HuH-7 (cell line): Measurements from ENCODE around the gene SEC14L1.
"Not testable (repeated sequence)": the region's sequence is repeated elsewhere in the genome, so short reads cannot be mapped to it uniquely, and the experiment has no call there.

ENCODE experiments used
- DNase-seq: peaks from one replicate; pipeline ENCODE4 v3.0.0; 2011; ENCODE audit warnings: low spot score

Gene SEC14L1

GRCh38 chr17:77140878-77141767 lies at the start of gene SEC14L1:
SEC14L1 (plus strand) TSS chr17:77140969; CDS start chr17:77143597, 2,628 bp downstream.
- peak; percentile 40 for DNase-seq

GRCh38 chr17:77092025-77092424 lies 48.7 kb upstream of the SEC14L1 start:
- DNase-seq: no peak

DNA sequence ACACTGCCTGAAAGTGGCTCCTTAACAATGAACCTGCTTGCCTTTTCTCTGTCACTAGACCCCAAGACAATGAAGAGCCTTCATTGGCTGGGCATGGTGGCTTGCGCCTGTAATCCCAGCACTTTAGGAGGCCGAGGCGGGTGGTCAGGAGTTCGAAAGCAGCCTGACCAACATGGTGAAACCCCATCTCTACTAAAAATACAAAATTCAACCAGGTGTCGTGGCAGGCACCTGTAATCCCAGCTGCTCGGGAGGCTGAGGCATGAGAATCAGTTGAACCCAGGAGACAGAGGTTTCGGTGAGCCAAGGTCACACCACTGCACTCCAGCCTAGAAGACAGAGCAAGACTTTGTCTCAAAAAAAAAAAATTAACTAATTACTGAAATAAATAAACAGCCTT lies 45.3 kb upstream of the SEC14L1 start:
- DNase-seq: no peak

- DNase-seq: peak; percentile 23
Measured at GRCh38 chr17:77096570-77097214, 44.1 kb upstream of the SEC14L1 start.

GRCh38 chr17:77097631-77098180 lies 43.1 kb upstream of the SEC14L1 start:
- DNase-seq: no peak

GRCh38 chr17:77098884-77099545 lies 41.8 kb upstream of the SEC14L1 start:
- peak; percentile 35 for DNase-seq

DNA sequence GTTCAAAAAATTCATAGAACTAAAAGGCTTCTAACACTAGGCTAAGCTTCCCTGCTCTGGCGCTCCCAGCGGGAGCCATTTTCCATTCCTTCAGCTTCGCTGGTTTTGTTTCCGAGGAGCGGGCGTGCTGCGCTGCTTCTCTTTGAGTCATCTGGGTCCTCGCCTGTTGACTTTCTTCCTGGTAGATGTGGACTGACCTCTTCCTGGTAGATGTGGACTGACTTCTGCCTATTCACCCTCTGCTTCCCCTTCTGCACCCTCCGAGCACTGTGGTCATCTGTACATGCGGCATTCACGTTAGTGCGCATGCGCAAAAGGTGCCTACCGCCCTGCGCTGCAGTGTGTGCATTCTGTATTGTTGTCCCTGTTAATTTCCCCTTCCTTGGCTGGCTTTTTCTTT lies 40.8 kb upstream of the SEC14L1 start:
- no peak for DNase-seq

DNA sequence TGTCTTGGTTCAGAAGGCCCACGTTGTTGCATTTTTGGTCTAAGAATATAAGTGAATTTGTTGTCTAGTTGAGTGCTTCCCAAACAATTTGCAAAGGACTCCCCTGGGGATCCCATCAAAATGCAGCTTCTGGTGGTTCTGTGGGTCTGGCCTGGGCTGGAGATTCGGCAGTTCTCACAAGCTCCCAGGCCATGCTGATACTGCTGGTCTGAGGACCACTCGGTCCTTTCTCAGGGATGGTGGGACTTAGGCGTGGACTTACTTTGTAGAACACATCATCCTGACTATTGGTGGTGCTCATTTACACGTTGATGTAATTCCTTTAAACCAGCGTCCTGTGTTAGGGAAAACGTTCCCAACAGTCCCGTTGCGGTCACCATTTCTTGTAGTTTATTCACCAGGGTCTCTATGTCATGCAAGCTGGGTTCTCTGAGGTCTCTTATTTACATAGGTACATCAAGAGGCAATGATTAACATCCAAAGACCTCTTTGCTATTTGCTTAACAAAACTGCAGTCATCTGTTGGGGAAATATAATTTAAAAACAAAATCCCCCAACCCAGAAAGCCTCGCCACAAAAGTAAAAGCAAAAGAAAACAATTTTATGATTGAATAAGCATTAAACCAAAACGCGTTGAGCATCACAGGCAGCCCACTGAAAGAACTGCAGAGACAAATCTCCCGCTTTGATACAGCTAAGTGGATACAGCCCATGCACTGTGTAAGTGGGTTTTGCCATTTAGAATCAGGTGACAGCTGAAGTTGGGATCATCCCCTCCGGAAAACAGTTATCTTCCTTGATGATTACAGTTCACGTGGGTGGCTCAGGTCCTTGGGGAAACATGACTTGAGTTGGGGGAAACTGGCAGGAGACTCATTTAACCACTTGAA lies 39.0 kb upstream of the SEC14L1 start:
- DNase-seq: peak; percentile 26

DNA sequence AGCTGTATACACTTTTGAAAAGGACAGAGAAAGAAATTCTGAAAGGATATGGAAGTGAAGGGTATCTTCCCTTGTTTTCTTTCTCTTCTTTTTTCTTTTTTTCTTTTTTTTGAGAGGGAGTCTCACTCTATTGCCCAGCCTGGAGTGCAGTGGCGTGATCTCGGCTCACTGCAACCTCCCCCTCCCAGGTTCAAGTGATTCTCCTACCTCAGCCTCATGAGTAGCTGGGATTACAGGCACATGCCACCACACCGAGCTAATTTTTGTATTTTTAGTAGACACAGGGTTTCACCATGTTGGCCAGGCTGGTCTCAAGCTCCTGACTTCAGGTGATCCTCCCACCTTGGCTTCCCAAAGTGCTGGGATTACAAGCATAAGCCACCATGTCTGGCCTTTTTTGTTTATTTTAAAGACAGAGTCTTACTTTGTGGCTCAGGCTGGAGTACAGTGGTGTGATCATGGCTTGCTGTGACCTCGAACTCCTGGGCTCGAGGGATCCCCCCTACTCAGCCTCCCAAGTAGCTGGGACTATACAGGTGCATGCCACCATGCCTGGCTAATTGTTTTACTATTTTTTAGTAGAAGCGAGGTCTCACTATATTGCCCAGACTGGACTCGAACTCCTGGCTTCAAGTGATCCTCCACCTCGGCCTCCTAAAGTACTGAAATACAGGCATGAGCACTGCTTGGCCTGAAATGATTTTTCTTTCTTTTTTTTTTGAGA lies 38.2 kb upstream of the SEC14L1 start:
- not testable (repeated sequence) for DNase-seq

DNA sequence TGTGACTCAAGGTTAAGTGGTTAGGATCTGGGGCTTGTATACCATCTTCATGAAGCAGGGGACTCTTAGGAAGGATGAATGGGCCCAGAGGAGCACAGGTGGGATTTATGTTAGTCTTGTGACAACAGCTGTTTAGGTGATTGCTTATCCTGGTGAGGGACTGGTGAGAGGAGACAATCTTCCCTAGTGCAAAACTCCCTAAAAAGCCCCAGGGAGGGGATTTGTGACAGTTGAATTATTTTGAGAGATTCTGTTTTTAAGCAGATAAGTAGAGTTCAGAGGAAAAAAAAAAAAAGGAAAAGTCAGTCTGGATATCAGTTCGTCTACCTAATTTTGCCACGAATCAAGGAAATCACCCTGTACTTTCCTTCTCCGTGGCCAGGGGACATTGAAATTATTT lies 35.1 kb upstream of the SEC14L1 start:
- DNase-seq: no peak

DNA sequence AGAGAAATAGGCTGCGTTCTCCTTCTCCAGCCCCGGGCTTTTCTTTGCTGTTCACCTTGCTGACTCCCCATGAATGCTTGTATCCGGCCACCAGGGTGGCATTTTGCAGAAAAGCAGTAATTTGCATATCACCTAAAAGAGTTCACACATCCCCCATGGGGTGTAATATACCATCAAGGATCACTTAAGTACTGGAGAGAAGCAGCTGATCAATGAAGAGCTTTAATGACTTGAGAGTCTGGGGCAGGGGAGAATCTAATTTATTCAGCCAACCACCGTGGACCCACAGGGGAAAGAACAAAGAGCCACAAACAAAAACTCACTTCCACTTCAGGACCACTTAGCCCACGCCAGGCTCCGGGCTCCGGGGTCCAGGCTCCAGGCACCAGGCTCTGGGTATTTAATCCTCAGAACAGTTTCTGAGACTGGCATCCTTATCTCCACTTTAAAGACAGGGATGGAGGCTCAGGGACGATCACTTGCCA lies 33.9 kb upstream of the SEC14L1 start:
- DNase-seq: no peak

- DNase-seq: no peak
Measured at GRCh38 chr17:77107506-77108433, 33.0 kb upstream of the SEC14L1 start.

DNA sequence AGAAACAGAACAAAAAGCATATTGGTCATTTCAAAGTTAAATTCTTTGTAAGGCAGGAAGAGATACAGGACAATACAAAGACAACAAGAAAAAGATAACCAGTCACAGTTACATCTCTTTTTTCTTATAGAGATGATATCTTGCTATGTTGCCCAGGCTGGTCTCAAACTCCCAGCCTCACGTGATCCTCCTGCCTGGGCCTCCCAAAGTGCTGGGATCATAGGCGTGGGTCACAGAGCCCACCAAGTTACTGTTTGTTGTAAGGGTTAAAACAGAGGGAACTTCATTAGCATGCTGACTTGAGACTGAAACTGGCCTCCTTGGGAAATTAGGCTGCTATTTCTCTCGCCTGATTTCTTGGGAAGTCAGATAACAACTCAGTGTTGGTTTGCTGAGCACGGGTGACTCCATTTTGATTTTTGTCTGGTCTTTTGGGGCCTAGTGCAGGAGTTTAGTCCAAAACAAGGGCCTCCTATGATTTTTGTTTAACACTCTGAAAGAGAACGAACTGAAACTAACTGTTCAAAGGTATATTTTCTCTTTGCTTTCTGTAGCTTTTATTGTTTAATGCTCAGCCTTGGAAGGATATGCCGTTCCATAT lies 31.5 kb upstream of the SEC14L1 start:
- DNase-seq: no peak

GRCh38 chr17:77109764-77110359 lies 30.9 kb upstream of the SEC14L1 start:
- no peak for DNase-seq

GRCh38 chr17:77111165-77111933 lies 29.4 kb upstream of the SEC14L1 start:
- DNase-seq: not testable (repeated sequence)

DNA sequence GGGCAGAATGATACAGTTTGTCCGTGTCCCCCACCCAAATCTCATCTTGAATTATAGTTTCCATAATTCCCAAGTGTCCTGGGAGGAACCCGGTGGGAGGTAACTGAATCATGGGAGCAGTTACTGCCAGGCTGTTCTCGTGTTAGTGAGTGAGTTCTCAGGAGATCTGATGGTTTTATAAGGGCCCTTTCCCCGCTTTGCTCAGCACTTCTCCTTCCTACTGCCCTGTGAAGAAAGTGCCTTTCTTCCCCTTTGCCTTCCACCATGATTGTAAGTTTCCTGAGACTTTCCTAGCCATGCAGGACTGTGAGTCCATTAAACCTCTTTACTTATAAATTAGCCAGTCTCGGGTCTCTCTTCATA lies 28.9 kb upstream of the SEC14L1 start:
- no peak for DNase-seq

DNA sequence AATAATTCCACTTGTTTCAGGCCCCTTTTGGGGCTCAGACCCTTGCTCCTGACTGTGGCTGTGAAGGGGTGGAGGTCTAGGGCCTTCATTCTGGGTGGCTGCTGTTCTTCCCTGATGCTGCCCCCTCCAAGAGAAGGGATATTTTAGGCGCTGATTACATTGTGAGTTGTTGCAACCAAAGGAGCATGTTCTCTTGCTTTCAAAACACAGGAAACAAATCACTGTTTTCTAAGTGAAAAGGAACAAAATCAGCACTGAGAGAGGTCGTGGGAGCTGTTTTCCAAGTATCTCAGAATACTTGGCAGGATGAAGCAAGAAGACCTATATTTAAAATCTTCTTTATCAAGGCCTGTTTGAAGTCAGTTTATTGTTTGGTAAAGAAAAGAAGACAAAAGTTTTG lies 25.3 kb upstream of the SEC14L1 start:
- DNase-seq: no peak

DNA sequence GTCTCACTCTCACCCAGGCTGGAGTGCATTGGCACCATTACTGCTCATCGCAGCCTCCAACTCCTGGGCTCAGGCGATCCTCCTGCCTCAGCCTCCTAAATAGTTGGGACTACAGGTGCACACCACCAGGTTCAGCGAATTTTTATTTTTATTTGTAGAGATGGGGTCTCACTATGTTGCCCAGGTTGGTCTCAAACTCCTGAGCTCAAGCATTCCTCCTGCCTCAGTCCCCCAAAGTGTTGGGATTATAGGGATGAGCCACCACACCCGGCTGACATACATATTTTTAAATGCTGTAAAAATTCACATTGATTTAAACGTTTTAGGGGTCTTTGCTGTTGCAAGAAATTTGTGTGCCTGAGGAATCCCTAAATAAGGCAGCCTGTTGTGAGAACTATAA lies 24.8 kb upstream of the SEC14L1 start:
- no peak for DNase-seq
